NCI-H82 treated with DMSO at 0.1 percent for 48 hours (cell line): ENCODE measurements around the gene OSBPL1A.

Source experiments
- DNase-seq: peaks from one replicate; lab custom pipeline; 2025; ENCODE audit not compliant: unreplicated experiment; lab: John Stamatoyannopoulos, UW

OSBPL1A gene

DNA sequence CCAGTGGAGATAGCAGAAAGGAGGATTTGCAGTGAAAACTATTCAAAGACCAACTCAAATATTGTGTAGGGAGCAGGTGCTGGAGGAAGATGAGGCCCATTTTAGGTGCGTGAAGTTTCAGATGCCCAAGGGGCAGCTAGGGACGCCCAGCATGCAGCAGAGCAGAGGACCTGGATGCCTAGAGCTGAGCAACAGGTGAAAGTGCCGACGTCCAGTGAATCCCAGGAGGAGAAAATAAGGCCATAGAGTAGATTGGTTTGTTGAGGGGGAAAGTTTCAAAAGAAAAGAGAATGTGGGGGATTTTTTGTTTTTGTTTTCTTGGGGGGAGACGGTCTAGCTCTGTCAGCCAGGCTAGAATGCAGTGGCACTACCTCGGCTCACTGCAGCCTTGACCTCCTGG lies 53.1 kb downstream of the OSBPL1A start:
- no peak for DNase-seq

DNA sequence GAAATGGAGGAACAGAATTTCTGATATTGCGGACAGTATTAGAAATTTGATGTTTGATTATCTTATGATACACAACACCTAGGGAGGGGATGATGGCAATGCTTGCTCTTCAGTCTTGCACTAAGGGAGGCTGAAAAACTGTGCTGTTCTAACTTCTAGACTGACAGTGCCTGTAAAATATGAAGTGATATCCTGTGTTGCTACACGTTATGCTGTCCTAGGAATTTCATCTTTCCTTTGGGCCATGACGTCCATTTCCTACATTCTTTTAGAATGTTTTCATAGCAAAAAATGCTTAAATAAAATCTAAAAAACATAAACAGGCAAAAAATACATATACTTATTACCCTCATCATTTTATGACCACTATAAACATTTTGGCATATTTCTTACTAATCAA lies 55.3 kb downstream of the OSBPL1A start:
- no peak for DNase-seq

DNA sequence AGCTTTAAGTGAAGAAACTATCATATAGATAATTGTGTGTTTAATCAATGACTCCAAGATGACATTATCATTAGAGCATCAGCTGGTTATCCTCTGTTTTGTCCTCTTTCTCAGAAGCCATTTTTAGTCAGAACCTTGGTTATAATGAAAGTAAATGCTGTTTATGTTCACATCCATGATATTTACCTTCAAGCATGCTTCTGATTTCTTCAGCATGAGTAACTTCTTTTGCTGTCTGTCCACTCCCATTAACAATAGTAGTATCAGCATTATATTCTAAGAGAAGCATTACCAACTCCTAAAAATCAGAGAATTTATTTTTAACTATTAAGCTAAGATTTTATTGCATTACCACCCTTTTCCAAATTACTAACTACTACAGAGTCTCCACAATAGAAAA lies 56.3 kb downstream of the OSBPL1A start:
- DNase-seq = no peak

DNA sequence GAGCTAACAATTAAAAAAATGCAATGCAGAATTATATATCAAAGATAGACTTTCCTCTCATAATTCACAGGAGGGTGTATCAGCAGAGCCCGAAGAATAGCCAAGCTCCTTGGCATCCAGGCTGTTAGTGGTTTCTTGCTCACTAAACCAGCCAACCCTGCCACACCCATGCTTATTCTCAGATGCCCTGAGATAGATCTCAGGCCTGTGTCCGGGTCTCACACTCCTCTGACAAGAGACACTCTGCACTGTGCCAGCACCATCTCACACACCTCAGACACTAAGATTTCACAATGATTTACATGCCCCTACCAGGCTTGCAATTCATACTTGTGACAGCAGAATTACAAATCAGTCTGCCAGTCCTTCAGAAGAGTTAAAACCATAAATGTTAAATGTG lies 64.5 kb downstream of the OSBPL1A start:
- no peak for DNase-seq

DNA sequence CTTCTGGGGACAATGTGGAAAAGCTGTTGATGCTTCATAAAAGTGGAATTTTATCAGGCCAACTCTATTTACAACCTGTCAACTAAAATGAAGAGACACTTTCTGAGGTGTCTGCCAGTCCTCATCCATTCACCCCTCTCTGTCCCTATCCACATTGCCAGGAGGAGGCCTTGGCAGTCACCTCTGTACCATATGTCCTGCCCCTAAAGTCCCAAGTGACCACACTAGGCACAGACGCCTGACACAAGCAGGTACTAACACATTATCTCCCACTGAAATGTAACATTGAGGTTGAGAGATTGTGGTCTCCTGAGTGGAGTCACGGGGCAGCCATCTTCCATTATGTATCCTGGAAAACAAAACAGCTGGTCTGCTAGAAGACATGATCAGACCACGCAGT lies 71.4 kb downstream of the OSBPL1A start:
- no peak for DNase-seq

DNA sequence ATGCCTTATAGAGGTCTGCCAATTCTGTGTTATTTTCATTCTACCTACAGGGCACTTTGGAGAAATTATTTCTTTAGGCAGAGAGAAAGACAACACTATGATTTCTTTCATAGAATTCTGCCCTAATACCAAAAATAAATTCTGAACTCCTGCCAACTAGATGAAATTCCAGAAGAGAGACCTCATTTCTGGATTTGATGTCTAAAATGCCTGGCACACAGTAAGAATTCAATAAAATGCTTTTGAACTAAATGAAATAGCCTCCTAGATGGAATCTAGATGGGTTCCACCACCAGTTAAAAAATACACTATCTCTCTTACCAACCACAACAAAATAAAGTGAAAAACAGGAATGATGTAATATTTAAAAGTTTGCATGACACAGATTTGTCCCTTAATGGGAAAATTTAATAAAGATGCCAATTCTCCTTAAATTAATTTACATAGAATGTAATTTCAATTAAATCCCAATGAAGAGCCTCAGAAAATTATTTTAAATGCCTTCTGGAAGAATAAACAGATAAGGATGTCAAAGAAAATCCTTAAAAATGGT lies 75.0 kb downstream of the OSBPL1A start:
- no peak for DNase-seq

DNA sequence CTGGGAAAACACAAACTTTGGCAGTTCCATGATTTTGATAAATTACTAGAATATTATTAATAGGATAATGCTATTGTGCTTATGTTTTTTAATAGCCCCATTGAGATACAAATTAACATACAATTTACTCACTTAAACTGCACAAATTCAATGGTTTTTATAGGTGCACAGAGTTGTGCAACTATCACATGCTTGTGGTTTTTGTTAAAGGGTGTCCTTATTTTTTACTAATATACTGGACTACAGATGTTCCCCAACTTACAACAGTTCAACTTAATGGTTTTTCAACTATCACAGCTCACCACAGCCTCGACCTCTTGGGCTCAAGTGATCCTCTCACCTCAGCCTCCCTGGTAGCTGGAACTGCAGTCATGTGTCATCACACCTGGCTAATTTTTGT lies 76.6 kb downstream of the OSBPL1A start:
- DNase-seq = no peak

DNA sequence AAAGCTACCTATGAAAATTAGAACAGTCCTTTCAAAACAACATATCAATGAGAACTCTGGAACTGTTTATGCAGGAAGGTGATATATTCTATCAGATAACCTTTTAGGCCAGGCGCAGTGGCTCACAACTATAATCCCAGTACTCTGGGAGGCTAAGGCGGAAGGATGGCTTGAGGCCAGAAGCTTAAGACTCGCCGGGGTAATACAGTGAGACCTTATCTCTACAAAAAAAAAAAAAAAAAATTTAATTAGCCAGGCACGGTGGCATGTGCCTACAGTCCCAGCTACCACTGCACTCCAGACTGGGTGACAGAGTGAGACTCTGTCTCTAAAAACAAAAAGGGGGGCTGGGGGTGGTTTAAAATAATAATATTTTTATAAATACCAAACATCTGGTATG lies 77.9 kb downstream of the OSBPL1A start:
- peak; percentile 34 for DNase-seq

DNA sequence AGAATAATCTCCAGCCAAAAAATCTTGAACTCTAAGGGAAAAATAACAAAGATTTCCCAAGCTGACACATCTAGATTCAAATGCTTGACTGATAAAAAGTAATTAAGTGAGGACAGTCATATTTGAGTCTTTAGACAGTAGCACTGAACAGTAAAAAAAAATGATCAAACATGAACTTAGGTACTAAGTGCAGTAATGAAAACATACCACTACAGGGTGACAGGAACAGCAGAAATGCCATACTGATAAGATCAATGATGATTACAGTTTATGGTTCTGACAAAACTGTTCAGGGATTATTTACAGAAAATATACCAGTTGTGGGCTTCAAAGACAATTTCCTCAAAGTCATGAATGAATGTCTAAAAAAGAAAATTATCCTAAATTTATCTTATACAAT lies 80.3 kb downstream of the OSBPL1A start:
- DNase-seq = no peak

DNA sequence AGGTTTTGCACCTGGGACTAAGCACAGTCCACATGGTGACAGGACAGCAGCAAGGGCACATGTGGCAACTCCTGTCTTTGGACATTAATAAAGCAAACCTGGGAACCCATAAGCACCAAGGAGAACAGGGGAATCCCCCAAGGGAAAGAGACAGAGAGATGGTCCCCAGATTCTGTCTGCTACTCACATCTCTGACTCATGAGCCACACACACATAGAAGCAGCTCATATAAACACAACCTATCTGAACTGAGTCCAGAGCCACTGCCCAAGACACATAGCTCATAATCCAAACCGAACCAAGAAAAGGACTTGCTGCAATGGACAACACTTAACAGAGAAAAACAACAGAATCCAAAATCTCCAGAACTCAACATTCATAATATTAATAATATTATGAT lies 82.5 kb downstream of the OSBPL1A start:
- DNase-seq = no peak

DNA sequence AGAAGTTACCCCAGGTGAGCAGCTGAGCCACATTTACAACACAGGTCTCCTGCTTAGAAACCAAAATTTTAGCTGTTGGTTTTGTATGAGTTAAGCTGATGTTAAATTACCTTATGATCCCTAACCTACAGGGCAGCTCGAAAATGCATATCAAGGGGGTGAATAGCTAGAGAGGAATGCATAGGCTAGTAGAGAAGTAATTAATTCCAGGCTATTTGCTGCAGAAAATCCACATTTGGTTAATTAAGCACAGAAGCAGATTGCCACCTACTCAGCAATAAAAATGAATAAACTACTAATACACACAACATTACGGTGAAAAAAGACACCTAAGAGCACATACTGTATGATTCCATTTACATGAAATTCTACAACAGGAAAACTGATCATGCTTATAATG lies 91.4 kb downstream of the OSBPL1A start:
- DNase-seq = no peak

DNA sequence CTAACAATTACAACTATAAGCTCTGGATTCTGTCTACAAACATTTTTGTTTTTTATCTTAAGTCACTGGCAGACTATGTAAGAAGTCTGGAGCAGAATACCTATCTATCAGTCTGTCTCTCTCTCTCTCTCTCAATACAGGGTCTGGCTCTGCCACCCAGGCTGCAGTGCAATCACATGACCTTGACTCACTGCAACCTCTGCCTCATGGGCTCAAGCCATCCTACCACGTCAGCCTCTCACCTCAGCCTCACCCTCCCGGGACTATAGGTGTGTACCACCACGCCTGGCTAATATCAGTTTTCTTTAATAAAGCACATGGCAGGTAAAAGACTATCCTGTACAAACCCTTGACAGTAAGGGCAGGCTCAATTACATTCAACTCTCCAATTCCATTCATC lies 96.9 kb downstream of the OSBPL1A start:
- no peak for DNase-seq

DNA sequence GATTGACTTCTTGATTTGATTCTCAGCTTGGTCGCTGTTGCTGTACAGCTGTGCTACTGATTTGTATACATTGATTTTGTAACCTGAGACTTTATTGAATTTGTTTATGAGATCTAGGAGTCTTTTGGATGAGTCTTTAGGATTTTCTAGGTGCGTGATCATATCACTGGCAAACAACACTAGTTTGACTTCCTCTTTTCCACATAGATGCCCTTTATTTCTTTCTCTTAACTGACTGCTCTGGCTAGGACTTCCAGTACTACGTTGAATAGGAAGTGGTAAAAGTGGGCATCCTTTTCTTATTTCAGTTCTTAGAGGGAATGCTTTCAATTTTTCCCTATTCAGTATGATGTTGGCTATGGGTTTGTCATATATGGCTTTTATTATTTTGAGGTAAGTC lies 101.3 kb downstream of the OSBPL1A start:
- no peak for DNase-seq

DNA sequence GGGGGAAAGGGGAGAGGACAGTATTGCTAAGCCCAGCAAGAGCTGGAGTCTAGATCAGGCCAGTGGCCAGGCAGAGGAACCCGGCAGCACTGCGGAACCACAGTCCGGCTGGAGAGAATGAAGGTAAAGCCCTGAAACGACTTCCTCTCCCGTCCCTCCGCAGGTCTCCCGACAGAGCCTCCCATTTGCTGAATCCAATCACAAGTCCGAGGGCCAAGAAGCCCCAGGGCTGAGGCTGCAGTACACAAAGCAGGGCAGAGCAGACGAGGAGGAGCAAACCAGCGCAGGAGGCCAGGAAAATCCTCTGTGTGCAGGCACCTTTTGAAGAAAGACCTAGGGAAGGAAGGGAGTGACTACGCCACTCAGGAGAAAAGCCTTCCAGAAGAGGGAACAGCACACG lies 104.4 kb downstream of the OSBPL1A start:
- DNase-seq = no peak

DNA sequence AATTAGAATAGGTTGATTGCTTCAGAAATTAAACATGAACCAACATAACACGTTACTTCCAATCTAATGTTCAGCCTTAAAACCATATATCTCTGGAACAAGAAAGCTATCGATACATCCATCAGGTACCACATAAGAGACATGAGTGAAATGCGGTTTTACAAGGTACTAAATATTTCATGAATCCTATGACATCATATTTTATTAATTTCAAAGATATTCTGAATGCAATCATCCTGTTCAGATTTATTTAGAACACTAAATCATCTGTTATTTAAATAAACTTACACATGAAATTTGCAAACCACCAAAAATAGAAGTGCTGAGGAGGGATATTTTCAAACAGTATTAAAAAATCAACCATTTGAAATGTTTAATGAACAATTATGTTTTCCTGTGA lies 119.0 kb downstream of the OSBPL1A start:
- DNase-seq = no peak

DNA sequence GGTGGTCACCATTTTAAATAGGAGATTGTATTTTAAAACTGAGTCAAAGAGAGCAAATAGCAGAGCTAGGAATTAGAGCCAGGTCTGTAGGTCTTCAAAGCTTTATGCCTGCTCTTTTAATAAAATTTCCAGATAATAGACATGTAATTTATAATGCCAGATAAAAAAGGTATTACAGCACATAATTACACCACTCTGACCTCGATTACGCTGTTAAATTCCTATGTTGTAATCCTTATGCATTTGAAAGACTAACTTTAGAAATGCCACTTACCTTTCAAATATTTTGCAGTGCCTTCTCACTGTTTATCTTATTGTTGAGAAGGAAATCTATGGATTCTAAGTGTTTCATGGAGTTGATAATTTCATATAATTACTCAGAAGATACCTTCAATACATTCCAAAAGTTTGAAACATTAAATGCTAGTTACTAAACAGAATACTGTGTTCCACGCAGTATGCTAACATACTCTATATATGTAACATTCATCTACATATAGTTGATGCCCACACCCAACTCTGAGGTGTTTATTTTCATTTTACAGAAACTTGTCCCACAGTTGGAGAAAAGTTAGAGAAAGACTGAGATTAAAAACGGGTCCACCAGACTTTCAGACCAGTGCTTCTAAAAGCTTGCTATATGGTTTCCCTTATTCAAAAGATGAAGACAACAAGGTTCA lies 120.0 kb downstream of the OSBPL1A start:
- DNase-seq = no peak

DNA sequence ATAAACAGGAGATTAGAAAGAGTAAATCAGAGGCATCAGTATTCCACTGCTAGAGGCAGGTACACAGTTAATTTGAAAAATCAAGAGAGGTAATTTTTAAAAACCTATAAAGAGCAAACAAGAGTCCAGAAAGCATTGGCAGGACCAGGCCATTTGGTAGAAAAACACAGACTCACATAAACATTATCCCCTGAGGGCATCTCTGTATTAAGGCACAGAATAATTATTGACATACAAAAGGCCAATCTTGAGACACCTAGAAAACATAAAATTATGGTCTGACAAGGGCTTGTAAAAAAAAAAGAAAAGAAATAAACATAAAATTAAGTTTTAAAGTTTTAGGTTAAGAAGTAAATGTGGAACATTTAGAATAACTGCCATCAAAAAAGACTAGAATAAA lies 120.6 kb downstream of the OSBPL1A start:
- DNase-seq = no peak

DNA sequence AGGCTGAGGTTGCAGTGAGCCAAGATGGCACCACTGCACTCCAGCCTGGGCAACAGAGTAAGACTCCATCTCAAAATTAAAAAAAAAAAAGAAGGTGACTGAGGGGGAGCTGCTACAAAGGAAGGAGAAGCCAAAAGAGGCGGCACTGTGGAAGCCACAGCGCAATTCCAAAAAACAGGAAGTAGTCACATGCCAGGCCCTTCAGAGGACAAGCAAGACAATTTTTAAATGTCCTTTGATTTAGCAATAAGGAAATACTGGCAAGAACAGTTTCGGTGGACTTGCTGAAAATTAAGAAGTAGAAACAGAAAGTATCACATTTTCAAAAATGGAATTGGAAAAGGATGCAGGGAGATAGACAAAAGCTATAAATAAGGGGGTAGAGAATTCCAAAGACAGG lies 122.8 kb downstream of the OSBPL1A start:
- no peak for DNase-seq

DNA sequence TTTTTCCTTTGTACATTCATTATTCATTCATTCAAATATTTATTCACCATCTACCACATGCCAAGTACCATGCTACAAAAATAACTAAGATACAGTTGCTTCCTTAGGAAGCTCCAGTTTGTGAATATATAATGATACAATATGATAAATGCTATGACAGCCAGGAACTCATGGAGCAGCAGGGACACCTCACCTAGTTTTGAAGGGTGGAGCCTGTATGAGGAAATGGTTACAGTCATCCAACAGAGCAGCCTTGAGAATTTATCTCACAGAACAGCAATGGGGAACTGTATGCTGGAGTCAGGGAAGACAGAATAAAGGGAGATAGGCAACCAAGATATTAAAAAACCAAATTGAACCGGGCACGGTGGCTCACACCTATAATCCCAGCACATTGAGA lies 124.0 kb downstream of the OSBPL1A start:
- DNase-seq = no peak

DNA sequence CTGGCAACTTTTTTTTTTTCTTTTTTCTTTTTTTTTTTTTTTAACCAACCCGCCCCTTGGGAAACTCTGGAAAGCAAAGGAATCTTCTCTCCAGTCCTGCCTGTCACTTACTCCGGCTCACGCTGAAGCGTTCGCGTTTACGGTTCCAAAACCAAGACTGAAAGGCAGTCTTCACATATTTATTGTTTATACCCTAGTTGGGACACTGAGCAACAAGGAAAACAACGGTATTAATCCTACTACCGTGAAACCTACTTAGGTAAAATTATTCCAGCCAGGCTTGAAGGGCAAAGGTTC lies 125.4 kb downstream of the OSBPL1A start:
- no peak for DNase-seq

DNA sequence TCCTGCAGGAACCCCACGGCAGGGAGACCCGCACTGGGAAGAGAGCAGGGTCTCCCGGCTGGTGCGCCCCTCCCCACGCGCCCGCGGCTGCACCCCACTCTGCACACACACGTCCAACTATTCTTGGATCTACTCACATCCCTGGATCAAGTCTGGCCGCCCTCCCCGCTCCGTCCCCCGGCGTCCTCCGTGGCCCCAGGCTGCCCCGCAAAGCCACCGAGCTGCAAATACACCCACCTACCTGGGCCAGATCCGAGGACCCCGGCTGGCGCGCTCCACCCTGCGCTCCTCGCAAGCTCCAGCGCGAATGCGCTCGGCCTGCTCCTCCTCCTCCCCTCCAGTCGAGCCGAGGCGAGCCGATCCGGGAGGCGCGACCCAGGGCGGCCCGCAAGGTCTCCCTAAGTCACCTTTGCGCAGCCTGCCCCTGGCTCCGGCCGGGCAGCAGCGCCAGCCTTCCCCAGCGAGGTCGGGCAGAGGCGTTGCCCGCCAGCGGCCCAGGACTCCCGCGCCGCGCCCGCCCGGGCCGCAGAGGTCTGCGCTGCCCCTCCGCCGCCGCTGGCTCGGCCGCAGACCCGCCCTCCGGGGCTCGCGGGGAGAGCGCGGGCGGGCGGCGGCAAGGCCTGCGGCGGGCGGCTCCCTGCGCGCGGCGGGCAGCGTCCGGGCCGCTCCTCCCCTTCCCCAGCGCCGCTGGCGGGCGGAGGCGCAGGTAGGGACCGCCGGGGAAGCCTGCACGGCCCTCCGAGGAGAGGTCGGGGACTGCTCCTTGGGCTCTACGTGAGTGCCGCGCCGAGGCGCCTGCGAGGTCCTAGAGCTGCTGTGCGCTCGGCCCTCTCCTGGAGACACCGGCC lies 126.0 kb downstream of the OSBPL1A start:
- DNase-seq = no peak

DNA sequence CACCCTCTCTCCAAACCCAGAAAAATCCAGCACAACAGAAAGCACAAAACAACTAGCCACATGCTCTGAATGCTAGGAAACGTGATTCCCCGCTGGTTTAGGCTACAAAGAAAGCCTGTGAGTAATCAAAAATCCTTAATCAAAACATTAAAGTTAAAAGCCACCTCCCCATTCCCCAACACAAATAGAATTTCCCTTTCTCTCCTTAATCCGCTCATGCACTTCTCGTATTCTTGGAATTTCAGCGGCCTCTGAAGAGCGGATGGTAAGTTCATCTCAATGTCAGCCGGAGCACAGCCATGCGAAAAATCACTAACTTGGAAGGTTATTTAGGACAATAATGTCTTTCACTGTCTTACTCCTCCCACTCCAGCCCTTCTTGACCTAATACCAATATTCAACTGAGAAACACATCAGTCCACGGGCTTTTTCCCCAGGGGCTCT lies 126.7 kb downstream of the OSBPL1A start:
- DNase-seq = peak; percentile 33
